ENCODE measurements around the gene ITGB3. TPM values are rescaled to one million over a fixed set of nuclear protein-coding genes. Genes with fewer than 3 reads are reported as not detected.
A peak's percentile ranks its signal among the peaks of the same experiment; 100 is the strongest.

ITGB3 gene
- total and polyA plus RNA-seq, 9 of the 15 experiments (the other 6 are each of a cell fraction or from before 2014, with no cell fraction given): 0.08 to 2.6 (median 0.62) TPM; not detected in 1

GRCh38 chr17:47213540-47213939, 40.1 kb upstream of the ITGB3 start:
- DNase-seq (ENCODE audit: extremely low read depth in 1 of 4, low spot score in 3 of 4) (peak; percentile 44 to 82 (median 65)), FAIRE-seq (peak; percentile 78), ATAC-seq (peak; percentile 63)
- ChIA-PET CTCF (ENCODE audit: low intra/inter-chr PET ratio) (no interaction called here), POLR2A (interaction anchor here (1.0 kb wide), 1 partner anchor 11 kb away, joined by 5 read pairs; no protein-coding TSS in a partner anchor)
- no peaks in the 10 kb centered on the region for H4K20me1 ChIP-seq (replicated peaks; ENCODE audit: control insufficient read depth, insufficient read depth, low read length)
- H3K9ac ChIP-seq (ENCODE audit: insufficient read depth in 1 of 2, low read depth in 2 of 2, low read length in 2 of 2): no peak overlapping the region
- peaks cover 31% of the 10 kb centered on the region for H3K36me3 ChIP-seq (ENCODE audit: control insufficient read depth, insufficient read depth, low read length)
- WGBS (ENCODE audit: insufficient coverage, low coverage, missing lambda C conversion rate): 5% methylated on average over 4 of the region's 4 CpGs
- BruUV-seq (replicated peaks): no TSS peak
- H3K9me1 ChIP-seq (ENCODE audit: control insufficient read depth, insufficient read depth, low read length): no peaks in the 10 kb centered on the region
- no peak overlapping the region for H2AFZ ChIP-seq (ENCODE audit: low read depth, low read length)
- in situ Hi-C loops (cut with MboI): no loop called here
- no peak overlapping the region for H3K4me3 ChIP-seq
- H3K79me2 ChIP-seq (ENCODE audit: control insufficient read depth, insufficient read depth, low read length): peaks cover 54% of the 10 kb centered on the region
- intact Hi-C loops (cut with micrococcal nuclease): loop anchor here (5.0 kb wide), 1 partner anchor 36 kb away; no protein-coding TSS in a partner anchor
- H3K4me2 ChIP-seq (ENCODE audit: insufficient read depth, low read length): peak overlapping the region; percentile 3
- peak overlapping the region; percentile 32; the same call in 2 of the 3 replicates for H3K27ac ChIP-seq (ENCODE audit: extremely low read depth, low read depth, low read length)
- H3K4me1 ChIP-seq (replicated peaks in 1 of 2; ENCODE audit: control insufficient read depth in 2 of 2, insufficient read depth in 2 of 2, low read length in 2 of 2): peaks cover 18 to 39% of the 10 kb centered on the region in 2 experiments; a peak in 4 of 5 replicates
- no peaks in the 10 kb centered on the region for H3K27me3 ChIP-seq (ENCODE audit: control insufficient read depth in 2 of 2, insufficient read depth in 2 of 2, low read length in 2 of 2)
- no peaks in the 10 kb centered on the region for H3K9me3 ChIP-seq (replicated peaks; ENCODE audit: control insufficient read depth, insufficient read depth, low read depth, low read length)
- TF ChIP-seq CTBP1 (IDR thresholded peaks at IDR 0.05; ENCODE audit: borderline replicate concordance) (peak; percentile 65; the same call in 1 of the 2 replicates), PBX2 (CRISPR knock-in tag; IDR thresholded peaks at IDR 0.05; ENCODE audit: low read depth) (no peak), PBX2 (tag; conservative IDR thresholded peaks at IDR 0.05; ENCODE audit: low read depth) (peak; percentile 85), NCOA2 (IDR thresholded peaks at IDR 0.05; ENCODE audit: partially characterized antibody in 2 of 2) (no peak), CBFA2T3 (IDR thresholded peaks at IDR 0.05) (peak; percentile 77), GABPB2 (CRISPR knock-in tag; conservative IDR thresholded peaks at IDR 0.05) (no peak), DNMT1 (IDR thresholded peaks at IDR 0.05) (no peak), ZNF592 (IDR thresholded peaks at IDR 0.05) (0 out of 2 replicates have a peak, but pooled peaks have one; percentile 42), CBFA2T2 (conservative IDR thresholded peaks at IDR 0.05) (peak; percentile 51), ZNF395 (CRISPR knock-in tag; IDR thresholded peaks at IDR 0.05) (0 out of 2 replicates have a peak, but pooled peaks have one; percentile 55), ESRRA (IDR thresholded peaks at IDR 0.05; ENCODE audit: borderline replicate concordance, low read depth) (peak; percentile 45; the same call in 1 of the 2 replicates), MEIS2 (IDR thresholded peaks at IDR 0.05; ENCODE audit: partially characterized antibody) (peak; percentile 93), ZNF589 (CRISPR knock-in tag; IDR thresholded peaks at IDR 0.05; ENCODE audit: low read depth) (no peak), ZEB2 (IDR thresholded peaks at IDR 0.05) (0 out of 2 replicates have a peak, but pooled peaks have one; percentile 14), MTA2 (IDR thresholded peaks at IDR 0.05; ENCODE audit: low read depth) (peak; percentile 13; the same call in 1 of the 2 replicates)
